Ishikawa (cell line): ENCODE data around the gene ARFGAP1.

ENCODE experiments used
- CEBPB ChIP-seq: IDR thresholded peaks from 2 replicates; pipeline ENCODE4 v1.6.1; 2012
- EP300 ChIP-seq: IDR thresholded peaks from 2 replicates; pipeline ENCODE4 v1.6.1; 2012; ENCODE audit warnings: borderline replicate concordance
- FOXM1 ChIP-seq: IDR thresholded peaks from 2 replicates; pipeline ENCODE4 v1.6.1; 2012; ENCODE audit warnings: low read depth, borderline replicate concordance
- NFIC ChIP-seq: IDR thresholded peaks from 2 replicates; pipeline ENCODE4 v1.6.1; 2012
- RAD21 ChIP-seq: IDR thresholded peaks from 2 replicates; pipeline ENCODE4 v1.6.1; 2012; ENCODE audit warnings: low read depth
- REST ChIP-seq: IDR thresholded peaks from 2 replicates; pipeline ENCODE4 v1.6.1; 2012; ENCODE audit warnings: low read depth, mild to moderate bottlenecking
- TAF1 ChIP-seq: IDR thresholded peaks from 2 replicates; pipeline ENCODE4 v1.6.1; 2012; ENCODE audit warnings: low read depth, mild to moderate bottlenecking
- TCF12 ChIP-seq: IDR thresholded peaks from 2 replicates; pipeline ENCODE4 v1.6.1; 2012; ENCODE audit warnings: low read depth
- USF1 ChIP-seq: IDR thresholded peaks from 2 replicates; pipeline ENCODE4 v1.6.1; 2012
- YY1 ChIP-seq: IDR thresholded peaks from 2 replicates; pipeline ENCODE4 v1.6.1; 2012; ENCODE audit warnings: low read depth
- ZBTB7A ChIP-seq: IDR thresholded peaks from 2 replicates; pipeline ENCODE4 v1.6.1; 2012; ENCODE audit warnings: low read depth

- no peak for TF ChIP-seq YY1
- no peak for TF ChIP-seq NFIC
- TF ChIP-seq USF1: no peak
- TF ChIP-seq EP300: no peak
- no peak for TF ChIP-seq TCF12
- no peak for TF ChIP-seq RAD21
- no peak for TF ChIP-seq FOXM1
- TF ChIP-seq CEBPB: no peak
- TF ChIP-seq TAF1: no peak
- no peak for TF ChIP-seq ZBTB7A
- TF ChIP-seq REST: no peak
Observed at GRCh38 chr20:63281742-63282665, 9.4 kb downstream of the ARFGAP1 start.
